SK-N-MC (cell line): ENCODE measurements around the gene LYPD6.

ENCODE experiments used
- EZH2 ChIP-seq: fragments of 200-600 bp; sonication (generic); IDR thresholded peaks from one replicate; pipeline ENCODE4 v1.6.1; 2017; ENCODE audit warnings: antibody characterized with exemption
- FOXP2 ChIP-seq: optimal IDR thresholded peaks from 2 replicates; pipeline ENCODE3; 2011; ENCODE audit warnings: mild to moderate bottlenecking, moderate library complexity; ENCODE audit not compliant: insufficient read depth; ENCODE audit errors: extremely low read length, control extremely low read depth
- POLR2AphosphoS5 ChIP-seq: IDR thresholded peaks from 2 replicates; pipeline ENCODE4 v1.6.1; 2012; ENCODE audit warnings: mild to moderate bottlenecking, low read depth, low read length, borderline replicate concordance

- no peak for TF ChIP-seq EZH2
- TF ChIP-seq POLR2AphosphoS5, result no peak
- no peak for TF ChIP-seq FOXP2
Measured at GRCh38 chr2:149488706-149489440, 158.5 kb downstream of the LYPD6 start.
